ENCODE results near the gene TMEM30B.

- TF ChIP-seq POU2F2 (IDR thresholded peaks at IDR 0.05; ENCODE audit: low read depth, low read length) (no peak), SPI1 (IDR thresholded peaks at IDR 0.05; ENCODE audit: low read depth, low read length) (no peak), POLR2AphosphoS5 (IDR thresholded peaks at IDR 0.05; ENCODE audit: low read depth, low read length) (no peak), POLR2A (IDR thresholded peaks at IDR 0.05; ENCODE audit: low read depth, low read length) (no peak), TAF1 (IDR thresholded peaks at IDR 0.05; ENCODE audit: low read depth, low read length) (no peak), PAX5 (IDR thresholded peaks at IDR 0.05; ENCODE audit: insufficient read depth, low read length, severe bottlenecking) (no peak)
Observed at GRCh38 chr14:61300754-61301153, 19.6 kb upstream of the TMEM30B start.

All from GM12891 (cell line).